Keratinocyte (primary cell): ENCODE data around the gene SETD2. TPM values are rescaled to one million over a fixed set of nuclear protein-coding genes. Genes with fewer than 3 reads are reported as not detected.

Experiments used
- DNase-seq: peaks from one replicate; pipeline ENCODE4 v3.0.0-alpha.2; 2011; ENCODE audit warnings: low read depth, missing footprints, low spot score
- FAIRE-seq: peaks from 2 replicates; lab custom pipeline; 2011; peaks lifted over from hg19 to GRCh38; lab: Jason Lieb, UNC
- H2AFZ ChIP-seq: 2 replicates; pipeline ENCODE4 v1.6.0; 2012; ENCODE audit warnings: low read length, control low read depth, inconsistent platforms; ENCODE audit not compliant: control insufficient read depth
- H3K27ac ChIP-seq: 2 replicates; pipeline ENCODE4 v1.5.1; 2011; ENCODE audit warnings: low read length; ENCODE audit not compliant: control insufficient read depth, insufficient read depth
- H3K27me3 ChIP-seq: 3 replicates; pipeline ENCODE4 v1.6.0; 2011; ENCODE audit warnings: low read length; ENCODE audit not compliant: control insufficient read depth, insufficient read depth; ENCODE audit errors: extremely low read depth
- H3K36me3 ChIP-seq, 2 experiments: 2 replicates in 1 of 2; 3 replicates in 1 of 2; pipeline ENCODE4 v1.5.1; 2011; ENCODE audit warnings: low read length in 2 of 2, mild to moderate bottlenecking in 1 of 2; ENCODE audit not compliant: control insufficient read depth in 2 of 2, insufficient read depth in 2 of 2; ENCODE audit errors: extremely low read depth in 1 of 2
- H3K4me1 ChIP-seq: 3 replicates; pipeline ENCODE4 v1.5.1; 2011; ENCODE audit warnings: low read length; ENCODE audit not compliant: control insufficient read depth, insufficient read depth; ENCODE audit errors: extremely low read depth
- H3K4me2 ChIP-seq: 3 replicates; pipeline ENCODE4 v1.6.0; 2011; ENCODE audit warnings: low read depth, low read length; ENCODE audit not compliant: control insufficient read depth, insufficient read depth; ENCODE audit errors: extremely low read depth
- H3K4me3 ChIP-seq, 3 experiments: fragments of 200-600 bp in 1 of 3; sonication (generic) in 1 of 3; 2 replicates in 2 of 3; 3 replicates in 1 of 3; pipeline ENCODE4 v1.5.1; 2011 to 2016; ENCODE audit warnings: low read length in 3 of 3, mild to moderate bottlenecking in 3 of 3, control low read depth in 2 of 3, inconsistent platforms in 1 of 3, low read depth in 1 of 3, mixed read lengths in 1 of 3, mixed run types in 1 of 3, moderate library complexity in 1 of 3; ENCODE audit not compliant: control insufficient read depth in 2 of 3, insufficient read depth in 2 of 3; ENCODE audit errors: extremely low read depth in 1 of 3
- H3K79me2 ChIP-seq: 2 replicates; pipeline ENCODE4 v1.6.0; 2012; ENCODE audit warnings: low read length; ENCODE audit not compliant: control insufficient read depth, insufficient read depth
- H3K9ac ChIP-seq: 3 replicates; pipeline ENCODE4 v1.6.0; 2011; ENCODE audit warnings: low read length; ENCODE audit not compliant: control insufficient read depth, insufficient read depth; ENCODE audit errors: extremely low read depth
- H3K9me1 ChIP-seq: 3 replicates; pipeline ENCODE4 v1.6.0; 2011; ENCODE audit warnings: low read length; ENCODE audit not compliant: control insufficient read depth, insufficient read depth; ENCODE audit errors: extremely low read depth
- H3K9me3 ChIP-seq: 2 replicates; pipeline ENCODE4 v1.5.1; 2012; ENCODE audit warnings: low read depth, low read length; ENCODE audit not compliant: control insufficient read depth
- H4K20me1 ChIP-seq: 3 replicates; pipeline ENCODE4 v1.6.0; 2011; ENCODE audit warnings: low read length; ENCODE audit not compliant: control insufficient read depth, insufficient read depth; ENCODE audit errors: extremely low read depth
- CTCF ChIP-seq, 3 experiments: IDR thresholded peaks in 1 of 3; conservative IDR thresholded peaks in 1 of 3; optimal IDR thresholded peaks in 1 of 3; 2 replicates in 2 of 3; 3 replicates in 1 of 3; pipeline versions ENCODE3 to v1.5.1; 2011; ENCODE audit warnings: low read length in 3 of 3, mild to moderate bottlenecking in 3 of 3, moderate library complexity in 2 of 3, control low read depth in 1 of 3, inconsistent platforms in 1 of 3; ENCODE audit not compliant: insufficient read depth in 2 of 3; ENCODE audit errors: extremely low read depth in 1 of 3
- EZH2 ChIP-seq: IDR thresholded peaks from one replicate; pipeline ENCODE4 v1.6.1; 2012; ENCODE audit warnings: inconsistent platforms, mild to moderate bottlenecking, low read length, moderate library complexity
- dilution Hi-C: fragments of 300-500 bp; cut with MboI; formaldehyde crosslinking; loops from one replicate; pipeline ENCODE4 v1.7.0; 2020; ENCODE audit warnings: low sequenced_read_pairs; ENCODE audit not compliant: extremely low pct_ligation_motif_present
- polyA plus RNA-seq, 5 experiments: library from polyadenylated mRNA; depleted of rRNA in 3 of 5; stranded (reverse) in 3 of 5; stranded (forward) in 1 of 5; unstranded in 1 of 5; fragments of >200 nt; gene quantifications; 1 replicate in 1 of 5; 2 replicates in 3 of 5; 3 replicates in 1 of 5; pipeline versions ENCODE4 v1.2.1 to v1.2.3, GENCODE V29; 2011 to 2012; ENCODE audit warnings: missing spikeins in 2 of 5, low read depth in 1 of 5, low replicate concordance in 1 of 5

SETD2 gene
- polyA plus RNA-seq, 1 donor (not counting 4 experiments of a cell fraction or from before 2014, with no cell fraction given), result 23.3 TPM

- Histone ChIP-seq H3K36me3 (peaks cover 18 to 21% of the 10 kb centered on the region in 2 experiments), H4K20me1 (peaks cover 42% of the 10 kb centered on the region), H3K9me1 (peaks cover 3% of the 10 kb centered on the region), H3K79me2 (peaks cover 94% of the 10 kb centered on the region), H3K27me3 (no peaks in the 10 kb centered on the region), H3K4me1 (peaks cover 19% of the 10 kb centered on the region), H2AFZ (no peak overlapping the region), H3K4me3 (no peak overlapping the region), H3K9me3 (no peaks in the 10 kb centered on the region), H3K27ac (no peak overlapping the region), H3K9ac (no peak overlapping the region), H3K4me2 (no peak overlapping the region)
- FAIRE-seq (no peak), DNase-seq (no peak)
- TF ChIP-seq EZH2 (no peak), CTCF (optimal IDR thresholded peaks at IDR 0.05 in 1 of 3, IDR thresholded peaks at IDR 0.05 in 1 of 3, conservative IDR thresholded peaks at IDR 0.05 in 1 of 3; ENCODE audit: extremely low read depth in 1 of 3, insufficient read depth in 2 of 3, low read length in 3 of 3) (no peak)
- dilution Hi-C loops, result no loop called here
These were observed 192.2 kb downstream of the SETD2 start for GRCh38 chr3:46971742-46972141.

GRCh38 chr3:46971151-46971550 is 192.8 kb downstream of the SETD2 start:
- no peak for FAIRE-seq
- Histone ChIP-seq H2AFZ (no peak overlapping the region), H3K4me3 (no peak overlapping the region), H3K36me3 (peaks cover 18 to 21% of the 10 kb centered on the region in 2 experiments), H4K20me1 (peaks cover 45% of the 10 kb centered on the region), H3K9me3 (no peaks in the 10 kb centered on the region), H3K27me3 (no peaks in the 10 kb centered on the region), H3K9ac (no peak overlapping the region), H3K4me2 (no peak overlapping the region), H3K27ac (no peak overlapping the region), H3K4me1 (peaks cover 22% of the 10 kb centered on the region), H3K9me1 (peaks cover 5% of the 10 kb centered on the region), H3K79me2 (peaks cover 96% of the 10 kb centered on the region)
- no peak for DNase-seq
- TF ChIP-seq EZH2, result no peak
- no peak for TF ChIP-seq CTCF (optimal IDR thresholded peaks at IDR 0.05 in 1 of 3, IDR thresholded peaks at IDR 0.05 in 1 of 3, conservative IDR thresholded peaks at IDR 0.05 in 1 of 3; ENCODE audit: extremely low read depth in 1 of 3, insufficient read depth in 2 of 3, low read length in 3 of 3)
- dilution Hi-C loops, result no loop called here
